ENCODE results near the gene BASP1.

The BASP1 gene

DNA sequence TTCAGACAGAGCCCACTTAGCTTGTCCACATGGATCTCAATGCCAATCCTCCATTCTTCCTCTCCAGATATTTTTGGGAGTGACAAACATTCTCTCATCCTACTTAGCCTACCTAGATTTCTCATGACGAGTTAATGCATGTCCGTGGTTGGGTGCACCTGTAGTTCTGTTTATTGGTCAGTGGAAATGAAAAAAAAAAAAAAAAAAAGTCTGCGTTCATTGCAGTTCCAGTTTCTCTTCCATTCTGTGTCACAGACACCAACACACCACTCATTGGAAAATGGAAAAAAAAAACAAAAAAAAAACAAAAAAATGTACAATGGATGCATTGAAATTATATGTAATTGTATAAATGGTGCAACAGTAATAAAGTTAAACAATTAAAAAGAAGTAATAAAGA is 59.0 kb downstream of the BASP1 start:
- no peak for ATAC-seq
- no peak for TF ChIP-seq ZFP3 (CRISPR knock-in tag; IDR thresholded peaks at IDR 0.05)

DNA sequence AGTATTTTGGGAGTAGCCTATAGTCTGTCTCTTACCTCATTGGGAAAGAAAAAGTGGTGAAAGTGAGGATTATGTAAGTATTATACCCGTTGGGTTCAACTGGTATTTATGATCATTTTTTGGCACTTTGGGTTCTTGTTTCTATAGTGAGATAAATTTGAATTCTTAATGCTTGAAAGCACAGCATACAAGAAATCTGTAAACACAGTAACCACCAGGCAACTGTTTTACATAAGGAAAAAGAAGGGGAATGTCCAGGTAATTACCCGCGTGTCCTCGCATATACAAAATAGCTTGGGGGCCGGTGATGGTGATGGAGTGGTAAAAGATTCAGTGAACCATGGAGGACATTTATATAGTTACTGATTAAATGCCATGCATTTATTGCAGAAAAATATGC is 60.5 kb downstream of the BASP1 start:
- ATAC-seq: no peak
- TF ChIP-seq ISL1 (CRISPR knock-in tag; IDR thresholded peaks at IDR 0.05) (no peak), TOX (CRISPR knock-in tag; IDR thresholded peaks at IDR 0.05; ENCODE audit: borderline replicate concordance) (no peak), ZNF8 (CRISPR knock-in tag; IDR thresholded peaks at IDR 0.05) (no peak), ZFP30 (CRISPR knock-in tag; IDR thresholded peaks at IDR 0.05) (no peak), OSR1 (CRISPR knock-in tag; IDR thresholded peaks at IDR 0.05) (no peak), ZC3H10 (CRISPR knock-in tag; IDR thresholded peaks at IDR 0.05) (no peak), ZFP3 (CRISPR knock-in tag; IDR thresholded peaks at IDR 0.05) (no peak), BACH2 (CRISPR knock-in tag; IDR thresholded peaks at IDR 0.05; ENCODE audit: borderline replicate concordance) (no peak), ZNF70 (CRISPR knock-in tag; IDR thresholded peaks at IDR 0.05) (no peak), GLIS3 (CRISPR knock-in tag; IDR thresholded peaks at IDR 0.05) (no peak), RARB (CRISPR knock-in tag; IDR thresholded peaks at IDR 0.05) (no peak)
- TF ChIP-seq, protein P1, sequence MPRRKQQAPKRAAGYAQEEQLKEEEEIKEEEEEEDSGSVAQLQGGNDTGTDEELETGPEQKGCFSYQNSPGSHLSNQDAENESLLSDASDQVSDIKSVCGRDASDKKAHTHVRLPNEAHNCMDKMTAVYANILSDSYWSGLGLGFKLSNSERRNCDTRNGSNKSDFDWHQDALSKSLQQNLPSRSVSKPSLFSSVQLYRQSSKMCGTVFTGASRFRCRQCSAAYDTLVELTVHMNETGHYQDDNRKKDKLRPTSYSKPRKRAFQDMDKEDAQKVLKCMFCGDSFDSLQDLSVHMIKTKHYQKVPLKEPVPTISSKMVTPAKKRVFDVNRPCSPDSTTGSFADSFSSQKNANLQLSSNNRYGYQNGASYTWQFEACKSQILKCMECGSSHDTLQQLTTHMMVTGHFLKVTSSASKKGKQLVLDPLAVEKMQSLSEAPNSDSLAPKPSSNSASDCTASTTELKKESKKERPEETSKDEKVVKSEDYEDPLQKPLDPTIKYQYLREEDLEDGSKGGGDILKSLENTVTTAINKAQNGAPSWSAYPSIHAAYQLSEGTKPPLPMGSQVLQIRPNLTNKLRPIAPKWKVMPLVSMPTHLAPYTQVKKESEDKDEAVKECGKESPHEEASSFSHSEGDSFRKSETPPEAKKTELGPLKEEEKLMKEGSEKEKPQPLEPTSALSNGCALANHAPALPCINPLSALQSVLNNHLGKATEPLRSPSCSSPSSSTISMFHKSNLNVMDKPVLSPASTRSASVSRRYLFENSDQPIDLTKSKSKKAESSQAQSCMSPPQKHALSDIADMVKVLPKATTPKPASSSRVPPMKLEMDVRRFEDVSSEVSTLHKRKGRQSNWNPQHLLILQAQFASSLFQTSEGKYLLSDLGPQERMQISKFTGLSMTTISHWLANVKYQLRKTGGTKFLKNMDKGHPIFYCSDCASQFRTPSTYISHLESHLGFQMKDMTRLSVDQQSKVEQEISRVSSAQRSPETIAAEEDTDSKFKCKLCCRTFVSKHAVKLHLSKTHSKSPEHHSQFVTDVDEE (CRISPR knock-in tag; IDR thresholded peaks at IDR 0.05): no peak
- TF ChIP-seq, protein P2, sequence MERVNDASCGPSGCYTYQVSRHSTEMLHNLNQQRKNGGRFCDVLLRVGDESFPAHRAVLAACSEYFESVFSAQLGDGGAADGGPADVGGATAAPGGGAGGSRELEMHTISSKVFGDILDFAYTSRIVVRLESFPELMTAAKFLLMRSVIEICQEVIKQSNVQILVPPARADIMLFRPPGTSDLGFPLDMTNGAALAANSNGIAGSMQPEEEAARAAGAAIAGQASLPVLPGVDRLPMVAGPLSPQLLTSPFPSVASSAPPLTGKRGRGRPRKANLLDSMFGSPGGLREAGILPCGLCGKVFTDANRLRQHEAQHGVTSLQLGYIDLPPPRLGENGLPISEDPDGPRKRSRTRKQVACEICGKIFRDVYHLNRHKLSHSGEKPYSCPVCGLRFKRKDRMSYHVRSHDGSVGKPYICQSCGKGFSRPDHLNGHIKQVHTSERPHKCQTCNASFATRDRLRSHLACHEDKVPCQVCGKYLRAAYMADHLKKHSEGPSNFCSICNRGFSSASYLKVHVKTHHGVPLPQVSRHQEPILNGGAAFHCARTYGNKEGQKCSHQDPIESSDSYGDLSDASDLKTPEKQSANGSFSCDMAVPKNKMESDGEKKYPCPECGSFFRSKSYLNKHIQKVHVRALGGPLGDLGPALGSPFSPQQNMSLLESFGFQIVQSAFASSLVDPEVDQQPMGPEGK (CRISPR knock-in tag; IDR thresholded peaks at IDR 0.05; ENCODE audit: borderline replicate concordance): no peak

DNA sequence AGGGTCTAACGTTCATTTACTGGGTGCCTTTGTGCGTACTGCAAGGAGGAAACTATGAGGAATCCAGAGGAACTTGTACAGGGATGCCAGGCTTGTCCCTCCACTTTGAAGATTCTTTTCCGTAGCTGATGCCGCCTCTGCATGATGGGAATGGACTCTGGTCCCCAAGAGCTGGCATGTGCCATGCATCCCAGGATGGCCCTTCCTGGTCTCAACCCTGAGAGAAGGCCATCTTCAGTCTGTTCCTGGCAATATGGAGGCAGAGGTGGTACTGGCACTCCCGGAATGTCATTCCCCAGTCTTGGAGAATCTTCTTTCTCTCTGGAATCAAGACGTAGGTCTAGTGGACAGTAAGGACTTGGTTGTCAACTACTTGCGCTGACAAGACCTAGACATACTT is 61.5 kb downstream of the BASP1 start:
- TF ChIP-seq ARNTL (CRISPR knock-in tag; IDR thresholded peaks at IDR 0.05; ENCODE audit: borderline replicate concordance, low read depth) (no peak), ZNF70 (CRISPR knock-in tag; IDR thresholded peaks at IDR 0.05) (no peak), ISL1 (CRISPR knock-in tag; IDR thresholded peaks at IDR 0.05) (no peak), RARB (CRISPR knock-in tag; IDR thresholded peaks at IDR 0.05) (no peak), TCF4 (CRISPR knock-in tag; IDR thresholded peaks at IDR 0.05; ENCODE audit: borderline replicate concordance) (no peak)
- ATAC-seq: no peak

DNA sequence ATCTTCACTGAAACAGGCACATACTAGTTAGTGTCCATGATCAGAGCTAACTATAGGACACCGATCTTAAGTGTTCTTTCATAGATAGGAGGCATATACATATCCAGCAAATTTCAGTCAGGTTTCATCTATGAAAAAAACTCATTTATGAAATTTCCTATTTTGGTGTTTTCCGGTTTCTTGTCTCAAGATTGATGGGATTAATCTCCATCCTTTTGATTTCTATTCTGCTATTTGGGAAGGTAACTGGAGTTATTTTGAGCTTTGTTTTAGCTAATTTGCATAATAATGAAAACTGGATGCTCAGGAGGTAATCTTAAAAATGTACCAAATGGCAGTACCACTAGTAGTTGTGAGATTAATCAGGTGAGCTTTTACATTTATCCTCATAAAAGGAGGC is 62.1 kb downstream of the BASP1 start:
- TF ChIP-seq GLIS3 (CRISPR knock-in tag; IDR thresholded peaks at IDR 0.05) (no peak), ARNTL (CRISPR knock-in tag; IDR thresholded peaks at IDR 0.05; ENCODE audit: borderline replicate concordance, low read depth) (no peak), ZFP30 (CRISPR knock-in tag; IDR thresholded peaks at IDR 0.05) (no peak), ZNF70 (CRISPR knock-in tag; IDR thresholded peaks at IDR 0.05) (no peak), RARB (CRISPR knock-in tag; IDR thresholded peaks at IDR 0.05) (no peak), TOX (CRISPR knock-in tag; IDR thresholded peaks at IDR 0.05; ENCODE audit: borderline replicate concordance) (no peak), ZNF8 (CRISPR knock-in tag; IDR thresholded peaks at IDR 0.05) (no peak), OSR1 (CRISPR knock-in tag; IDR thresholded peaks at IDR 0.05) (no peak), CSDC2 (CRISPR knock-in tag; IDR thresholded peaks at IDR 0.05) (no peak), BACH2 (CRISPR knock-in tag; IDR thresholded peaks at IDR 0.05; ENCODE audit: borderline replicate concordance) (no peak), ISL1 (CRISPR knock-in tag; IDR thresholded peaks at IDR 0.05) (no peak), ZNF565 (CRISPR knock-in tag; conservative IDR thresholded peaks at IDR 0.05; ENCODE audit: low read depth) (no peak), ZFP3 (CRISPR knock-in tag; IDR thresholded peaks at IDR 0.05) (no peak), TCF4 (CRISPR knock-in tag; IDR thresholded peaks at IDR 0.05; ENCODE audit: borderline replicate concordance) (no peak)
- TF ChIP-seq, protein P3, sequence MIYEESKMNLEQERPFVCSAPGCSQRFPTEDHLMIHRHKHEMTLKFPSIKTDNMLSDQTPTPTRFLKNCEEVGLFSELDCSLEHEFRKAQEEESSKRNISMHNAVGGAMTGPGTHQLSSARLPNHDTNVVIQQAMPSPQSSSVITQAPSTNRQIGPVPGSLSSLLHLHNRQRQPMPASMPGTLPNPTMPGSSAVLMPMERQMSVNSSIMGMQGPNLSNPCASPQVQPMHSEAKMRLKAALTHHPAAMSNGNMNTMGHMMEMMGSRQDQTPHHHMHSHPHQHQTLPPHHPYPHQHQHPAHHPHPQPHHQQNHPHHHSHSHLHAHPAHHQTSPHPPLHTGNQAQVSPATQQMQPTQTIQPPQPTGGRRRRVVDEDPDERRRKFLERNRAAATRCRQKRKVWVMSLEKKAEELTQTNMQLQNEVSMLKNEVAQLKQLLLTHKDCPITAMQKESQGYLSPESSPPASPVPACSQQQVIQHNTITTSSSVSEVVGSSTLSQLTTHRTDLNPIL (CRISPR knock-in tag; IDR thresholded peaks at IDR 0.05; ENCODE audit: low read depth): no peak
- TF ChIP-seq, protein P1 (CRISPR knock-in tag; IDR thresholded peaks at IDR 0.05): no peak
- TF ChIP-seq, protein P2 (CRISPR knock-in tag; IDR thresholded peaks at IDR 0.05; ENCODE audit: borderline replicate concordance): no peak
- TF ChIP-seq, protein P4, sequence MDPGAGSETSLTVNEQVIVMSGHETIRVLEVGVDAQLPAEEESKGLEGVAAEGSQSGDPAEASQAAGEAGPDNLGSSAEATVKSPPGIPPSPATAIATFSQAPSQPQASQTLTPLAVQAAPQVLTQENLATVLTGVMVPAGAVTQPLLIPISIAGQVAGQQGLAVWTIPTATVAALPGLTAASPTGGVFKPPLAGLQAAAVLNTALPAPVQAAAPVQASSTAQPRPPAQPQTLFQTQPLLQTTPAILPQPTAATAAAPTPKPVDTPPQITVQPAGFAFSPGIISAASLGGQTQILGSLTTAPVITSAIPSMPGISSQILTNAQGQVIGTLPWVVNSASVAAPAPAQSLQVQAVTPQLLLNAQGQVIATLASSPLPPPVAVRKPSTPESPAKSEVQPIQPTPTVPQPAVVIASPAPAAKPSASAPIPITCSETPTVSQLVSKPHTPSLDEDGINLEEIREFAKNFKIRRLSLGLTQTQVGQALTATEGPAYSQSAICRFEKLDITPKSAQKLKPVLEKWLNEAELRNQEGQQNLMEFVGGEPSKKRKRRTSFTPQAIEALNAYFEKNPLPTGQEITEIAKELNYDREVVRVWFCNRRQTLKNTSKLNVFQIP (CRISPR knock-in tag; IDR thresholded peaks at IDR 0.05; ENCODE audit: borderline replicate concordance, low read depth): no peak
- ATAC-seq: no peak
